ENCODE measurements around the gene PFDN6.
A peak's percentile ranks its signal among the peaks of the same experiment; 100 is the strongest.

Gene PFDN6

GRCh38 chr6:33297406-33297955 lies 8.1 kb downstream of the PFDN6 start:
- H3K9me3 ChIP-seq (ENCODE audit: control insufficient read depth, insufficient read depth, low read depth, low read length): no peaks in the 10 kb centered on the region
- no peaks in the 10 kb centered on the region for H3K27me3 ChIP-seq (ENCODE audit: control insufficient read depth, insufficient read depth, low read length)
- peak overlapping the region; percentile 97 for H3K4me3 ChIP-seq (ENCODE audit: low read depth, low read length)
- peak overlapping the region; percentile 68 for H3K9ac ChIP-seq (ENCODE audit: low read length)
- no peak overlapping the region for H3K27ac ChIP-seq (ENCODE audit: low read depth, low read length)
- peaks cover 6% of the 10 kb centered on the region; the same call in 1 of the 2 replicates for H3K4me1 ChIP-seq (ENCODE audit: control insufficient read depth, insufficient read depth, low read length)
- H3K36me3 ChIP-seq (ENCODE audit: control insufficient read depth, insufficient read depth, low read length): peaks cover 33% of the 10 kb centered on the region

GRCh38 chr6:33297956-33298772 lies 8.8 kb downstream of the PFDN6 start:
- H3K4me3 ChIP-seq (ENCODE audit: low read depth, low read length): peak overlapping the region; percentile 97
- H3K27me3 ChIP-seq (ENCODE audit: control insufficient read depth, insufficient read depth, low read length): no peaks in the 10 kb centered on the region
- no peaks in the 10 kb centered on the region for H3K9me3 ChIP-seq (ENCODE audit: control insufficient read depth, insufficient read depth, low read depth, low read length)
- peaks cover 27% of the 10 kb centered on the region for H3K36me3 ChIP-seq (ENCODE audit: control insufficient read depth, insufficient read depth, low read length)
- peak overlapping the region; percentile 68 for H3K9ac ChIP-seq (ENCODE audit: low read length)
- H3K4me1 ChIP-seq (ENCODE audit: control insufficient read depth, insufficient read depth, low read length): peaks cover 6% of the 10 kb centered on the region; the same call in 1 of the 2 replicates
- no peak overlapping the region for H3K27ac ChIP-seq (ENCODE audit: low read depth, low read length)

- Histone ChIP-seq H3K36me3 (ENCODE audit: control insufficient read depth, insufficient read depth, low read length) (peaks cover 20% of the 10 kb centered on the region), H3K27ac (ENCODE audit: low read depth, low read length) (peak within 1 kb of the TSS; percentile 80), H3K27me3 (ENCODE audit: control insufficient read depth, insufficient read depth, low read length) (no peaks in the 10 kb centered on the region), H3K4me1 (ENCODE audit: control insufficient read depth, insufficient read depth, low read length) (peaks cover 6% of the 10 kb centered on the region; the same call in 1 of the 2 replicates), H3K9me3 (ENCODE audit: control insufficient read depth, insufficient read depth, low read depth, low read length) (no peaks in the 10 kb centered on the region), H3K9ac (ENCODE audit: low read length) (peak within 1 kb of the TSS; percentile 86), H3K4me3 (ENCODE audit: low read depth, low read length) (peak within 1 kb of the TSS; percentile 97)
Observed at GRCh38 chr6:33298773-33299236, 9.4 kb downstream of the PFDN6 start, which contains the start of gene RGL2. TSS of gene RGL2 (minus strand) at chr6:33298942. CDS start at chr6:33298610, 332 bp downstream.

GRCh38 chr6:33299237-33299944 lies 10.0 kb downstream of the PFDN6 start:
- Histone ChIP-seq H3K9me3 (ENCODE audit: control insufficient read depth, insufficient read depth, low read depth, low read length) (no peaks in the 10 kb centered on the region), H3K36me3 (ENCODE audit: control insufficient read depth, insufficient read depth, low read length) (peaks cover 16% of the 10 kb centered on the region), H3K4me3 (ENCODE audit: low read depth, low read length) (peak overlapping the region; percentile 97), H3K9ac (ENCODE audit: low read length) (peak overlapping the region; percentile 86), H3K4me1 (ENCODE audit: control insufficient read depth, insufficient read depth, low read length) (peaks cover 6% of the 10 kb centered on the region; the same call in 1 of the 2 replicates), H3K27me3 (ENCODE audit: control insufficient read depth, insufficient read depth, low read length) (no peaks in the 10 kb centered on the region), H3K27ac (ENCODE audit: low read depth, low read length) (peak overlapping the region; percentile 80)

GRCh38 chr6:33301877-33302276 lies 12.5 kb downstream of the PFDN6 start:
- no peaks in the 10 kb centered on the region; the same call in 1 of the 2 replicates for H3K36me3 ChIP-seq (ENCODE audit: control insufficient read depth, insufficient read depth, low read length)
- peaks cover 5% of the 10 kb centered on the region; the same call in 1 of the 2 replicates for H3K4me1 ChIP-seq (ENCODE audit: control insufficient read depth, insufficient read depth, low read length)
- H3K4me3 ChIP-seq (ENCODE audit: low read depth, low read length): no peak overlapping the region
- no peaks in the 10 kb centered on the region for H3K9me3 ChIP-seq (ENCODE audit: control insufficient read depth, insufficient read depth, low read depth, low read length)
- H3K27ac ChIP-seq (ENCODE audit: low read depth, low read length): no peak overlapping the region
- no peaks in the 10 kb centered on the region for H3K27me3 ChIP-seq (ENCODE audit: control insufficient read depth, insufficient read depth, low read length)
- no peak overlapping the region for H3K9ac ChIP-seq (ENCODE audit: low read length)

GRCh38 chr6:33304216-33304615 lies 14.8 kb downstream of the PFDN6 start:
- no peaks in the 10 kb centered on the region for H3K9me3 ChIP-seq (ENCODE audit: control insufficient read depth, insufficient read depth, low read depth, low read length)
- no peaks in the 10 kb centered on the region for H3K27me3 ChIP-seq (ENCODE audit: control insufficient read depth, insufficient read depth, low read length)
- no peak overlapping the region for H3K4me3 ChIP-seq (ENCODE audit: low read depth, low read length)
- H3K36me3 ChIP-seq (ENCODE audit: control insufficient read depth, insufficient read depth, low read length): no peaks in the 10 kb centered on the region; the same call in 1 of the 2 replicates
- no peaks in the 10 kb centered on the region for H3K4me1 ChIP-seq (ENCODE audit: control insufficient read depth, insufficient read depth, low read length)
- H3K9ac ChIP-seq (ENCODE audit: low read length): no peak overlapping the region
- H3K27ac ChIP-seq (ENCODE audit: low read depth, low read length): no peak overlapping the region

- H3K9me3 ChIP-seq (ENCODE audit: control insufficient read depth, insufficient read depth, low read depth, low read length): no peaks in the 10 kb centered on the region
- H3K36me3 ChIP-seq (ENCODE audit: control insufficient read depth, insufficient read depth, low read length): no peaks in the 10 kb centered on the region; the same call in 1 of the 2 replicates
- no peak overlapping the region for H3K4me3 ChIP-seq (ENCODE audit: low read depth, low read length)
- no peaks in the 10 kb centered on the region for H3K27me3 ChIP-seq (ENCODE audit: control insufficient read depth, insufficient read depth, low read length)
- H3K27ac ChIP-seq (ENCODE audit: low read depth, low read length): no peak overlapping the region
- H3K4me1 ChIP-seq (ENCODE audit: control insufficient read depth, insufficient read depth, low read length): no peaks in the 10 kb centered on the region
- H3K9ac ChIP-seq (ENCODE audit: low read length): no peak overlapping the region
Observed at GRCh38 chr6:33305052-33305451, 15.7 kb downstream of the PFDN6 start.

- no peaks in the 10 kb centered on the region for H3K9me3 ChIP-seq (ENCODE audit: control insufficient read depth, insufficient read depth, low read depth, low read length)
Observed at GRCh38 chr6:33306356-33306755, 17.0 kb downstream of the PFDN6 start.

GRCh38 chr6:33312361-33313104 lies 23.1 kb downstream of the PFDN6 start:
- peak overlapping the region; percentile 79 for H3K9ac ChIP-seq (ENCODE audit: low read length)
- H3K9me3 ChIP-seq (ENCODE audit: control insufficient read depth, insufficient read depth, low read depth, low read length): no peaks in the 10 kb centered on the region
- peak overlapping the region; percentile 85 for H3K4me3 ChIP-seq (ENCODE audit: low read depth, low read length)
- H3K27ac ChIP-seq (ENCODE audit: low read depth, low read length): no peak overlapping the region
- peaks cover 13% of the 10 kb centered on the region for H3K4me1 ChIP-seq (ENCODE audit: control insufficient read depth, insufficient read depth, low read length)
- H3K27me3 ChIP-seq (ENCODE audit: control insufficient read depth, insufficient read depth, low read length): no peaks in the 10 kb centered on the region
- no peaks in the 10 kb centered on the region for H3K36me3 ChIP-seq (ENCODE audit: control insufficient read depth, insufficient read depth, low read length)

More at GRCh38 chr6:33306356-33306755, 17.0 kb downstream of the PFDN6 start:
- Histone ChIP-seq H3K27ac (ENCODE audit: low read depth, low read length) (no peak overlapping the region), H3K27me3 (ENCODE audit: control insufficient read depth, insufficient read depth, low read length) (no peaks in the 10 kb centered on the region), H3K9ac (ENCODE audit: low read length) (no peak overlapping the region), H3K4me1 (ENCODE audit: control insufficient read depth, insufficient read depth, low read length) (no peaks in the 10 kb centered on the region), H3K4me3 (ENCODE audit: low read depth, low read length) (no peak overlapping the region), H3K36me3 (ENCODE audit: control insufficient read depth, insufficient read depth, low read length) (no peaks in the 10 kb centered on the region; the same call in 1 of the 2 replicates)

- H3K4me3 ChIP-seq (ENCODE audit: low read depth, low read length): peak overlapping the region; percentile 85
- H3K27ac ChIP-seq (ENCODE audit: low read depth, low read length): no peak overlapping the region
- H3K36me3 ChIP-seq (ENCODE audit: control insufficient read depth, insufficient read depth, low read length): no peaks in the 10 kb centered on the region
Observed at GRCh38 chr6:33313105-33313708, 23.8 kb downstream of the PFDN6 start.

More at GRCh38 chr6:33313105-33313708, 23.8 kb downstream of the PFDN6 start:
- peaks cover 13% of the 10 kb centered on the region for H3K4me1 ChIP-seq (ENCODE audit: control insufficient read depth, insufficient read depth, low read length)
- peak overlapping the region; percentile 79 for H3K9ac ChIP-seq (ENCODE audit: low read length)
- H3K9me3 ChIP-seq (ENCODE audit: control insufficient read depth, insufficient read depth, low read depth, low read length): no peaks in the 10 kb centered on the region
- H3K27me3 ChIP-seq (ENCODE audit: control insufficient read depth, insufficient read depth, low read length): no peaks in the 10 kb centered on the region
